H9 (cell line): ENCODE data around the gene IQSEC1. TPM values are rescaled to one million over a fixed set of nuclear protein-coding genes. Genes with fewer than 3 reads are reported as not detected.

Experiments used
- DNase-seq: peaks from one replicate; pipeline ENCODE4 v3.0.0-alpha.2; 2017
- H2AFZ ChIP-seq: one replicate; pipeline ENCODE4 v1.6.1; 2013; ENCODE audit warnings: mild to moderate bottlenecking, low read length, control low read depth, moderate library complexity
- H2AK5ac ChIP-seq: 2 replicates; pipeline ENCODE4 v1.6.1; 2013; ENCODE audit warnings: low read length, control low read depth, mixed read lengths; ENCODE audit not compliant: insufficient read length
- H2BK120ac ChIP-seq: one replicate; pipeline ENCODE4 v1.6.1; 2013; ENCODE audit warnings: low read depth, mild to moderate bottlenecking, low read length, control low read depth, inconsistent platforms; ENCODE audit not compliant: poor library complexity, severe bottlenecking
- H2BK12ac ChIP-seq: 2 replicates; pipeline ENCODE4 v1.6.1; 2013; ENCODE audit warnings: low read length, control low read depth, mixed read lengths, low read depth; ENCODE audit not compliant: insufficient read length
- H2BK15ac ChIP-seq: 2 replicates; pipeline ENCODE4 v1.6.1; 2013; ENCODE audit warnings: low read depth, low read length, control low read depth
- H2BK20ac ChIP-seq: one replicate; pipeline ENCODE4 v1.6.1; 2013; ENCODE audit warnings: low read depth, mild to moderate bottlenecking, low read length, control low read depth, inconsistent platforms; ENCODE audit not compliant: poor library complexity, severe bottlenecking
- H2BK5ac ChIP-seq: 2 replicates; pipeline ENCODE4 v1.6.1; 2013; ENCODE audit warnings: low read length, control low read depth, mixed read lengths; ENCODE audit not compliant: insufficient read length
- H3K14ac ChIP-seq: 2 replicates; pipeline ENCODE4 v1.6.1; 2013; ENCODE audit warnings: low read length, control low read depth; ENCODE audit not compliant: insufficient read depth
- H3K18ac ChIP-seq: 2 replicates; pipeline ENCODE4 v1.6.1; 2013; ENCODE audit warnings: low read depth, mild to moderate bottlenecking, mixed read lengths, low read length, control low read depth; ENCODE audit not compliant: insufficient read length
- H3K23ac ChIP-seq: 2 replicates; pipeline ENCODE4 v1.6.1; 2013; ENCODE audit warnings: low read length, control low read depth, mixed read lengths, low read depth; ENCODE audit not compliant: insufficient read length
- H3K23me2 ChIP-seq: 2 replicates; pipeline ENCODE4 v1.6.1; 2013; ENCODE audit warnings: low read depth, mild to moderate bottlenecking, mixed read lengths, low read length, control low read depth; ENCODE audit not compliant: insufficient read length, poor library complexity, severe bottlenecking
- H3K27ac ChIP-seq: 2 replicates; pipeline ENCODE4 v1.5.1; 2013; ENCODE audit warnings: low read length, control low read depth, mixed read lengths, low read depth; ENCODE audit not compliant: insufficient read length
- H3K27me3 ChIP-seq: 2 replicates; pipeline ENCODE4 v1.6.1; 2013; ENCODE audit warnings: low read length, control low read depth, inconsistent platforms; ENCODE audit not compliant: insufficient read depth
- H3K4ac ChIP-seq: 2 replicates; pipeline ENCODE4 v1.6.1; 2013; ENCODE audit warnings: low read depth, mild to moderate bottlenecking, control low read depth, inconsistent platforms, low read length, moderate library complexity
- H3K4me1 ChIP-seq: 2 replicates; pipeline ENCODE4 v1.6.1; 2013; ENCODE audit warnings: low read length, control low read depth, inconsistent platforms; ENCODE audit not compliant: insufficient read depth
- H3K4me2 ChIP-seq: 2 replicates; pipeline ENCODE4 v1.6.1; 2013; ENCODE audit warnings: low read length, control low read depth, mixed read lengths; ENCODE audit not compliant: insufficient read length, insufficient read depth
- H3K56ac ChIP-seq: 2 replicates; pipeline ENCODE4 v1.6.1; 2013; ENCODE audit warnings: low read depth, mild to moderate bottlenecking, mixed read lengths, low read length, control low read depth; ENCODE audit not compliant: insufficient read length
- H3K79me1 ChIP-seq: 2 replicates; pipeline ENCODE4 v1.6.1; 2013; ENCODE audit warnings: low read depth, mild to moderate bottlenecking, moderate library complexity, low read length, control low read depth, inconsistent platforms; ENCODE audit not compliant: insufficient read depth, poor library complexity, severe bottlenecking
- H3K79me2 ChIP-seq: 2 replicates; pipeline ENCODE4 v1.6.1; 2013; ENCODE audit warnings: low read length, control low read depth, inconsistent platforms; ENCODE audit not compliant: insufficient read depth
- H3K9ac ChIP-seq: 2 replicates; pipeline ENCODE4 v1.6.1; 2013; ENCODE audit warnings: low read length, control low read depth, mixed read lengths; ENCODE audit not compliant: insufficient read length; ENCODE audit errors: extremely low read depth
- H3K9me3 ChIP-seq: one replicate; pipeline ENCODE4 v1.6.1; 2013; ENCODE audit warnings: low read depth, low read length, inconsistent platforms; ENCODE audit not compliant: control insufficient read depth
- H3T11ph ChIP-seq: one replicate; pipeline ENCODE4 v1.6.1; 2013; ENCODE audit warnings: mild to moderate bottlenecking, low read length, control low read depth, inconsistent platforms
- H4K20me1 ChIP-seq: one replicate; pipeline ENCODE4 v1.6.1; 2013; ENCODE audit not compliant: control insufficient read depth, insufficient read length, insufficient read depth
- H4K5ac ChIP-seq: 2 replicates; pipeline ENCODE4 v1.6.1; 2013; ENCODE audit warnings: low read depth, mild to moderate bottlenecking, mixed read lengths, low read length, control low read depth; ENCODE audit not compliant: insufficient read length
- H4K8ac ChIP-seq: replicated peaks from 2 replicates; pipeline ENCODE4 v1.6.1; 2013; ENCODE audit warnings: low read length, control low read depth, mixed read lengths, low read depth; ENCODE audit not compliant: insufficient read length
- H4K91ac ChIP-seq: 2 replicates; pipeline ENCODE4 v1.6.1; 2013; ENCODE audit warnings: low read depth, mild to moderate bottlenecking, moderate library complexity, mixed read lengths, low read length, control low read depth; ENCODE audit not compliant: insufficient read length
- H3K27ac Mint-ChIP-seq, 3 experiments: 2 replicates in 2 of 3; 3 replicates in 1 of 3; pipeline ENCODE4 v1.8.0; 2020 to 2021; ENCODE audit warnings: mixed read lengths in 3 of 3, mild to moderate bottlenecking in 1 of 3, moderate library complexity in 1 of 3
- H3K27me3 Mint-ChIP-seq: 2 replicates; pipeline ENCODE4 v1.8.0; 2021; ENCODE audit warnings: low read depth, mild to moderate bottlenecking, moderate library complexity, mixed read lengths
- H3K36me3 Mint-ChIP-seq, 3 experiments: 2 replicates in 2 of 3; 3 replicates in 1 of 3; pipeline ENCODE4 v1.8.0; 2020 to 2021; ENCODE audit warnings: low read depth in 3 of 3, mixed read lengths in 3 of 3; ENCODE audit not compliant: insufficient read depth in 1 of 3
- H3K4me1 Mint-ChIP-seq, 2 experiments: 2 replicates each; pipeline ENCODE4 v1.8.0; 2020; ENCODE audit warnings: mixed read lengths in 2 of 2
- H3K4me3 Mint-ChIP-seq, 2 experiments: 2 replicates in 1 of 2; 3 replicates in 1 of 2; pipeline ENCODE4 v1.8.0; 2020 to 2021; ENCODE audit warnings: mild to moderate bottlenecking in 2 of 2, mixed read lengths in 2 of 2, moderate library complexity in 1 of 2
- H3K9me3 Mint-ChIP-seq, 2 experiments: 2 replicates in 1 of 2; 3 replicates in 1 of 2; pipeline ENCODE4 v1.8.0; 2020; ENCODE audit warnings: mild to moderate bottlenecking in 2 of 2, mixed read lengths in 2 of 2, moderate library complexity in 1 of 2
- CTCF ChIP-seq: fragments of 200-600 bp; sonication (generic); conservative IDR thresholded peaks from 3 replicates; pipeline ENCODE4 v1.8.0; 2021; ENCODE audit warnings: antibody characterized with exemption, mild to moderate bottlenecking
- WGBS: extraction: QIAGEN DNeasy Blood & Tissue Kit; methylation state at CpG from one replicate; pipeline ENCODE4 v1.1.7; 2013; ENCODE audit warnings: missing lambda C conversion rate, low lambda C conversion rate, mixed read lengths; ENCODE audit not compliant: insufficient read length; ENCODE audit errors: extremely low coverage; 5-methylcytosine and 5-hydroxymethylcytosine counted together
- total RNA-seq: library from RNA; stranded (reverse); gene quantifications from 2 replicates; pipeline ENCODE4 v1.2.1, GENCODE V29; 2021

IQSEC1 gene
- total RNA-seq, 1 experiment from 2014 or later = 19.1 TPM

GRCh38 chr3:13109516-13109915 is 36.3 kb upstream of the IQSEC1 start:
- H3K27ac ChIP-seq = no peak overlapping the region
- no peak for TF ChIP-seq CTCF
- no peaks in the 10 kb centered on the region for H4K20me1 ChIP-seq
- H2BK12ac ChIP-seq = no peak overlapping the region
- no peak overlapping the region for H2AFZ ChIP-seq
- no peaks in the 10 kb centered on the region for H3K9me3 Mint-ChIP-seq
- H3K4me2 ChIP-seq = no peak overlapping the region
- H3K79me1 ChIP-seq = no peaks in the 10 kb centered on the region
- H3K23me2 ChIP-seq = no peaks in the 10 kb centered on the region
- no peak overlapping the region for H4K8ac ChIP-seq
- H3K18ac ChIP-seq = no peak overlapping the region
- no peak overlapping the region for H3K4ac ChIP-seq
- no peaks in the 10 kb centered on the region for H3K36me3 Mint-ChIP-seq
- H2BK120ac ChIP-seq = no peak overlapping the region
- H3K4me3 Mint-ChIP-seq = no peak overlapping the region
- no peak overlapping the region for H3K56ac ChIP-seq
- DNase-seq = no peak
- no peak overlapping the region for H4K5ac ChIP-seq
- H3K27me3 ChIP-seq = no peaks in the 10 kb centered on the region
- H3K27ac Mint-ChIP-seq = no peak overlapping the region
- H3K9me3 ChIP-seq = no peaks in the 10 kb centered on the region
- no peak overlapping the region for H3K14ac ChIP-seq
- H3T11ph ChIP-seq = no peak overlapping the region
- no CpG with 5 or more reads among the region's 5 CpGs for WGBS
- H2BK15ac ChIP-seq = no peak overlapping the region
- no peak overlapping the region for H3K23ac ChIP-seq
- no peak overlapping the region for H2BK20ac ChIP-seq
- H3K4me1 ChIP-seq = no peaks in the 10 kb centered on the region
- no peaks in the 10 kb centered on the region; the same call in 1 of the 2 replicates for H3K27me3 Mint-ChIP-seq
- no peaks in the 10 kb centered on the region for H3K79me2 ChIP-seq
- H4K91ac ChIP-seq = no peak overlapping the region
- H2BK5ac ChIP-seq = no peak overlapping the region
- no peak overlapping the region for H2AK5ac ChIP-seq
- H3K4me1 Mint-ChIP-seq = peaks cover 0 to 16% of the 10 kb centered on the region in 2 experiments; a peak in 2 of 4 replicates
- H3K9ac ChIP-seq = no peak overlapping the region
